ENCODE measurements around the gene OR10J1. TPM values are rescaled to one million over a fixed set of nuclear protein-coding genes. Genes with fewer than 3 reads are reported as not detected.

Gene OR10J1
- total RNA-seq, 1 donor from 2014 or later: not detected

DNA sequence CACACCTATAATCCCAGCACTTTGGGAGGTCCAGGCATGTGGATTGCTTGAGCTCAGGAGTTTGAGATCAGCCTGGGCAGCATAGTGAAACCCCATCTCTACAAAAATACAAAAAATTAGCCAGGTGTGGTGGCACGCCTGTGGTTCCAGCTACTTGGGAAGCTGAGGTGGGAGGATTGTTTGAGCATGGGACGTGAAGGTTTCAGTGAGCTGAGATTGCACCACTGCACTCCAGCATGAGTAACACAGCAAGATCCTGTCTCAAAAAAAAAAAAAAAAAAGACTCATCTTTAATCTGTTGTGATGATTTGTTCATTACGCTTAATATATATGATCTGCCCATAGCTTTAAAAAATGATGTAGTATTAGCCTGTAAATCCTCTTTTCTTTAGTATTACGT, 44.0 kb downstream of the OR10J1 start:
- Mint-ChIP-seq H3K27ac (no peak overlapping the region), H3K4me3 (ENCODE audit: low read depth) (no peak overlapping the region), H3K9me3 (ENCODE audit: low read depth) (peaks cover 40% of the 10 kb centered on the region), H3K4me1 (ENCODE audit: low read depth) (peaks cover 3% of the 10 kb centered on the region), H3K27me3 (no peaks in the 10 kb centered on the region), H3K36me3 (ENCODE audit: insufficient read depth) (peaks cover 2% of the 10 kb centered on the region)
- TF ChIP-seq, protein P1, sequence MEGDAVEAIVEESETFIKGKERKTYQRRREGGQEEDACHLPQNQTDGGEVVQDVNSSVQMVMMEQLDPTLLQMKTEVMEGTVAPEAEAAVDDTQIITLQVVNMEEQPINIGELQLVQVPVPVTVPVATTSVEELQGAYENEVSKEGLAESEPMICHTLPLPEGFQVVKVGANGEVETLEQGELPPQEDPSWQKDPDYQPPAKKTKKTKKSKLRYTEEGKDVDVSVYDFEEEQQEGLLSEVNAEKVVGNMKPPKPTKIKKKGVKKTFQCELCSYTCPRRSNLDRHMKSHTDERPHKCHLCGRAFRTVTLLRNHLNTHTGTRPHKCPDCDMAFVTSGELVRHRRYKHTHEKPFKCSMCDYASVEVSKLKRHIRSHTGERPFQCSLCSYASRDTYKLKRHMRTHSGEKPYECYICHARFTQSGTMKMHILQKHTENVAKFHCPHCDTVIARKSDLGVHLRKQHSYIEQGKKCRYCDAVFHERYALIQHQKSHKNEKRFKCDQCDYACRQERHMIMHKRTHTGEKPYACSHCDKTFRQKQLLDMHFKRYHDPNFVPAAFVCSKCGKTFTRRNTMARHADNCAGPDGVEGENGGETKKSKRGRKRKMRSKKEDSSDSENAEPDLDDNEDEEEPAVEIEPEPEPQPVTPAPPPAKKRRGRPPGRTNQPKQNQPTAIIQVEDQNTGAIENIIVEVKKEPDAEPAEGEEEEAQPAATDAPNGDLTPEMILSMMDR (IDR thresholded peaks at IDR 0.05; ENCODE audit: unreplicated experiment): no peak
- DNase-seq (ENCODE audit: low spot score, unreplicated experiment): no peak

Other genes with a start within 250 kb of the OR10J1 start
- gene ACKR1, start 234.8 kb upstream of the OR10J1 start, total RNA-seq: 0.57 and 0.67 TPM in 2 replicates
- gene FCER1A, start 137.4 kb upstream of the OR10J1 start, total RNA-seq: not detected in 2 replicates
- gene OR10J4, start 7.5 kb upstream of the OR10J1 start, total RNA-seq: not detected in 2 replicates
- not detected in 2 replicates for gene OR10J5, start 96.3 kb downstream of the OR10J1 start, total RNA-seq
- not detected in 2 replicates for gene APCS, start 148.1 kb downstream of the OR10J1 start, total RNA-seq